HS-27A (cell line): ENCODE measurements around the gene ZBED6.
A peak's percentile ranks its signal among the peaks of the same experiment; 100 is the strongest.
"Not testable (repeated sequence)": the region's sequence is repeated elsewhere in the genome, so short reads cannot be mapped to it uniquely, and the experiment has no call there.

Experiments used
- DNase-seq: peaks from one replicate; pipeline ENCODE4 v3.0.0-alpha.2; 2012; ENCODE audit warnings: low read depth, missing footprints

The ZBED6 gene

GRCh38 chr1:203778789-203779188 lies 16.6 kb upstream of the ZBED6 start:
- DNase-seq: no peak

- DNase-seq: no peak
These were observed 13.5 kb upstream of the ZBED6 start for GRCh38 chr1:203781962-203782361.

GRCh38 chr1:203789966-203790365 lies 5.5 kb upstream of the ZBED6 start:
- DNase-seq: no peak

GRCh38 chr1:203791498-203791897 lies 3.9 kb upstream of the ZBED6 start:
- DNase-seq: no peak

- no peak for DNase-seq
These were observed 2.9 kb upstream of the ZBED6 start for GRCh38 chr1:203792486-203792885.

- not testable (repeated sequence) for DNase-seq
These were observed 1.9 kb upstream of the ZBED6 start for GRCh38 chr1:203793561-203793960.

GRCh38 chr1:203794764-203795440 lies 521 bp upstream of the ZBED6 start:
- no peak for DNase-seq

GRCh38 chr1:203796236-203796605 lies 798 bp downstream of the ZBED6 start:
- DNase-seq: peak; percentile 11

- DNase-seq: no peak
These were observed 1.8 kb downstream of the ZBED6 start for GRCh38 chr1:203797216-203797615.

- DNase-seq: no peak
These were observed 2.7 kb downstream of the ZBED6 start for GRCh38 chr1:203797948-203798655.

GRCh38 chr1:203799157-203799556 lies 3.7 kb downstream of the ZBED6 start:
- DNase-seq: no peak

GRCh38 chr1:203799971-203800370 lies 4.5 kb downstream of the ZBED6 start:
- no peak for DNase-seq

- DNase-seq: no peak
These were observed 10.3 kb downstream of the ZBED6 start for GRCh38 chr1:203805689-203806088.

- DNase-seq: peak; percentile 40
These were observed 11.8 kb downstream of the ZBED6 start for GRCh38 chr1:203807196-203807595.

GRCh38 chr1:203813581-203814341 lies 18.3 kb downstream of the ZBED6 start:
- DNase-seq: no peak

- DNase-seq: no peak
These were observed 23.0 kb downstream of the ZBED6 start for GRCh38 chr1:203818399-203818798.

- no peak for DNase-seq
These were observed 27.9 kb downstream of the ZBED6 start for GRCh38 chr1:203823306-203823705.

- DNase-seq: no peak
These were observed 30.8 kb downstream of the ZBED6 start for GRCh38 chr1:203826175-203826574.

- no peak for DNase-seq
These were observed 32.6 kb downstream of the ZBED6 start for GRCh38 chr1:203828002-203828401.

- no peak for DNase-seq
These were observed 33.1 kb downstream of the ZBED6 start for GRCh38 chr1:203828503-203828902.

- DNase-seq: not testable (repeated sequence)
These were observed 33.8 kb downstream of the ZBED6 start for GRCh38 chr1:203829247-203829646.

- no peak for DNase-seq
These were observed 40.1 kb downstream of the ZBED6 start for GRCh38 chr1:203835476-203835875.

GRCh38 chr1:203839081-203839480 lies 43.7 kb downstream of the ZBED6 start:
- no peak for DNase-seq
